HepG2 (cell line): ENCODE data around the gene ART5. TPM values are rescaled to one million over a fixed set of nuclear protein-coding genes. Genes with fewer than 3 reads are reported as not detected.
A peak's percentile ranks its signal among the peaks of the same experiment; 100 is the strongest.

Experiments used
- ATAC-seq: fragments of 200-7000 bp; cut with Tn5 transposase; 3 replicates; pipeline ENCODE4 v1.9.1; 2020; ENCODE audit warnings: mild to moderate bottlenecking, moderate library complexity
- BruUV-seq: library from RNA; stranded (reverse); fragments of 400-500 nt; replicated peaks from 2 replicates; lab custom pipeline; 2021; lab: Mats Ljungman, UMichigan
- CTCF ChIA-PET: fragments of 300-600 bp; formaldehyde crosslinking; extraction: SDS; loops from one replicate; lab custom pipeline; 2021; ENCODE audit warnings: low total read pairs, inconsistent platforms, low intra/inter-chr PET ratio; lab: Yijun Ruan, JAX
- POLR2A ChIA-PET: fragments of 350-600 bp; sonication (Branson Sonifier 250); formaldehyde crosslinking; loops from one replicate; lab custom pipeline; 2020; ENCODE audit warnings: antibody characterized with exemption, inconsistent platforms; lab: Yijun Ruan, JAX
- DNase-seq: peaks from one replicate; pipeline ENCODE4 v3.0.0-alpha.2; 2015; ENCODE audit warnings: low spot score
- FAIRE-seq: peaks from 3 replicates; lab custom pipeline; 2011; peaks lifted over from hg19 to GRCh38; lab: Jason Lieb, UNC
- H2AFZ ChIP-seq: one replicate; pipeline ENCODE4 v1.6.1; 2011; ENCODE audit warnings: low read length, inconsistent platforms
- H3K27ac ChIP-seq: fragments of 300-600 bp; 3 replicates; pipeline ENCODE4 v1.8.0; 2011; ENCODE audit warnings: mixed run types, mild to moderate bottlenecking, mixed read lengths, low read length, inconsistent platforms; ENCODE audit not compliant: insufficient read depth; ENCODE audit errors: extremely low read length
- H3K27me3 ChIP-seq, 2 experiments: fragments of 200-600 bp in 1 of 2; 2 replicates in 1 of 2; 3 replicates in 1 of 2; pipeline versions ENCODE4 v1.6.0 to v1.8.0; 2011; ENCODE audit warnings: low read length in 2 of 2, mild to moderate bottlenecking in 2 of 2, moderate library complexity in 2 of 2, inconsistent platforms in 1 of 2; ENCODE audit not compliant: insufficient read depth in 2 of 2, control insufficient read depth in 1 of 2
- H3K36me3 ChIP-seq, 2 experiments: fragments of 200-600 bp in 1 of 2; replicated peaks in 1 of 2; 2 replicates in 1 of 2; 3 replicates in 1 of 2; pipeline versions ENCODE4 v1.5.1 to v1.8.0; 2011; ENCODE audit warnings: low read length in 2 of 2, inconsistent platforms in 1 of 2; ENCODE audit not compliant: insufficient read depth in 2 of 2, control insufficient read depth in 1 of 2
- H3K4me1 ChIP-seq: 2 replicates; pipeline ENCODE4 v1.5.1; 2012; ENCODE audit warnings: low read length, inconsistent platforms; ENCODE audit not compliant: insufficient read depth
- H3K4me2 ChIP-seq: 2 replicates; pipeline ENCODE4 v1.6.0; 2011; ENCODE audit warnings: low read depth, low read length, inconsistent platforms
- H3K4me3 ChIP-seq, 3 experiments: fragments of 200-600 bp in 1 of 3; sonication (generic), shearing (Covaris generic) in 1 of 3; replicated peaks in 1 of 3; 2 replicates each; pipeline ENCODE4 v1.5.1; 2011 to 2016; ENCODE audit warnings: low read length in 3 of 3, inconsistent platforms in 2 of 3, low read depth in 2 of 3, mild to moderate bottlenecking in 2 of 3, control low read depth in 1 of 3, mixed read lengths in 1 of 3; ENCODE audit not compliant: insufficient read depth in 1 of 3
- H3K79me2 ChIP-seq: one replicate; pipeline ENCODE4 v1.6.1; 2011; ENCODE audit warnings: low read length, inconsistent platforms; ENCODE audit not compliant: insufficient read depth
- H3K9ac ChIP-seq: 2 replicates; pipeline ENCODE4 v1.6.0; 2011; ENCODE audit warnings: mild to moderate bottlenecking, low read depth, low read length, inconsistent platforms; ENCODE audit not compliant: insufficient read depth
- H3K9me3 ChIP-seq: 2 replicates; pipeline ENCODE4 v1.5.1; 2012; ENCODE audit warnings: mild to moderate bottlenecking, low read length
- H4K20me1 ChIP-seq: 2 replicates; pipeline ENCODE4 v1.6.0; 2011; ENCODE audit warnings: inconsistent platforms, mild to moderate bottlenecking, low read length, moderate library complexity; ENCODE audit not compliant: insufficient read depth
- CREB1 ChIP-seq, 2 experiments: fragments of 450-650 bp in 1 of 2; IDR thresholded peaks; 2 replicates each; pipeline ENCODE4 v1.6.1; 2016 to 2017; ENCODE audit warnings: control low read depth in 1 of 2, mild to moderate bottlenecking in 1 of 2, missing compliant biosample characterization in 1 of 2, missing genetic modification characterization in 1 of 2
- GTF2F1 ChIP-seq: fragments of 150-350 bp; IDR thresholded peaks from 2 replicates; pipeline ENCODE4 v1.6.1; 2014; ENCODE audit warnings: low read length
- ZNF232 ChIP-seq: sonication (generic); formaldehyde crosslinking; IDR thresholded peaks from 2 replicates; pipeline ENCODE4 v1.4.0; 2020; ENCODE audit warnings: missing genetic modification reagents, borderline replicate concordance
- WGBS: methylation state at CpG from one replicate; pipeline ENCODE4 v1.1.6; 2017; ENCODE audit warnings: low lambda C conversion rate; 5-methylcytosine and 5-hydroxymethylcytosine counted together
- in situ Hi-C: cut with HindIII; loops from 2 replicates; pipeline ENCODE4 v1.10.0; 2017; ENCODE audit warnings: low pct_unique_long_range_greater_than_20kb; ENCODE audit not compliant: extremely low pct_ligation_motif_present
- intact Hi-C: fragments of 100-400 bp; cut with micrococcal nuclease; formaldehyde crosslinking; loops from one replicate; pipeline ENCODE4 v1.10.0; 2022; ENCODE audit not compliant: unreplicated experiment
- polyA plus RNA-seq, 8 experiments: library from polyadenylated mRNA; depleted of rRNA in 3 of 8; stranded (reverse) in 7 of 8; unstranded in 1 of 8; fragments of >200 nt; fragmentation: Illumina TruSeq in 4 of 8; extraction: Trizol in 4 of 8; gene quantifications; 2 replicates each; pipeline versions ENCODE4 v1.2.1 to v1.2.3, GENCODE V29; 2011 to 2016; ENCODE audit warnings: low read depth in 4 of 8, missing spikeins in 1 of 8, mixed read lengths in 1 of 8; ENCODE audit not compliant: insufficient read depth in 1 of 8
- total RNA-seq, 5 experiments: library from RNA; depleted of rRNA; stranded (reverse); fragments of >200 nt; fragmentation: Illumina TruSeq; extraction: Trizol; gene quantifications; 2 replicates each; pipeline ENCODE4 v1.2.3, GENCODE V29; 2016; ENCODE audit warnings: low read depth in 1 of 5
- TF ChIP-seq, protein P1 (sequence below): sonication (generic); formaldehyde crosslinking; IDR thresholded peaks from 2 replicates; pipeline ENCODE4 v1.5.1; 2020; ENCODE audit warnings: missing genetic modification reagents, mild to moderate bottlenecking, borderline replicate concordance

ART5 gene
- total and polyA plus RNA-seq, 2 of the 13 experiments (the other 11 are each of a cell fraction or from before 2014, with no cell fraction given), result 0.55 to 0.93 TPM

GRCh38 chr11:3635641-3636375 is 6.0 kb downstream of the ART5 start:
- H3K79me2 ChIP-seq, result no peaks in the 10 kb centered on the region
- no peak for TF ChIP-seq GTF2F1
- TF ChIP-seq CREB1 (IDR thresholded peaks at IDR 0.05), result peak; percentile 40
- TF ChIP-seq CREB1 (CRISPR knock-in tag; IDR thresholded peaks at IDR 0.05), result no peak
- TF ChIP-seq, all 625 proteins: peak for 1
- Histone ChIP-seq H3K4me1 (no peaks in the 10 kb centered on the region), H3K4me2 (no peak overlapping the region), H2AFZ (no peak overlapping the region), H3K9me3 (no peaks in the 10 kb centered on the region), H3K4me3 (no peak overlapping the region), H3K27me3 (peaks cover 6 to 51% of the 10 kb centered on the region in 2 experiments; a peak in 4 of 5 replicates), H3K27ac (no peak overlapping the region), H4K20me1 (no peaks in the 10 kb centered on the region), H3K36me3 (no peaks in the 10 kb centered on the region), H3K9ac (no peak overlapping the region)
- no peak for ATAC-seq
- no TSS peak for BruUV-seq
- POLR2A ChIA-PET, result no interaction called here
- WGBS, result 49% methylated on average over 8 of the region's 15 CpGs
- DNase-seq, result no peak
- no peak for FAIRE-seq
- intact Hi-C loops (no loop called here), in situ Hi-C loops (no loop called here)
- CTCF ChIA-PET, result no interaction called here

- Histone ChIP-seq H3K9ac (no peak overlapping the region), H3K79me2 (no peaks in the 10 kb centered on the region), H2AFZ (no peak overlapping the region), H3K4me3 (no peak overlapping the region), H3K9me3 (no peaks in the 10 kb centered on the region), H3K27me3 (peaks cover 6 to 45% of the 10 kb centered on the region in 2 experiments; a peak in 4 of 5 replicates), H3K4me2 (no peak overlapping the region), H4K20me1 (no peaks in the 10 kb centered on the region), H3K4me1 (no peaks in the 10 kb centered on the region), H3K36me3 (no peaks in the 10 kb centered on the region), H3K27ac (no peak overlapping the region)
- intact Hi-C loops (no loop called here), in situ Hi-C loops (no loop called here)
- WGBS, result 21% methylated on average over 5 of the region's 5 CpGs
- TF ChIP-seq, protein P1, sequence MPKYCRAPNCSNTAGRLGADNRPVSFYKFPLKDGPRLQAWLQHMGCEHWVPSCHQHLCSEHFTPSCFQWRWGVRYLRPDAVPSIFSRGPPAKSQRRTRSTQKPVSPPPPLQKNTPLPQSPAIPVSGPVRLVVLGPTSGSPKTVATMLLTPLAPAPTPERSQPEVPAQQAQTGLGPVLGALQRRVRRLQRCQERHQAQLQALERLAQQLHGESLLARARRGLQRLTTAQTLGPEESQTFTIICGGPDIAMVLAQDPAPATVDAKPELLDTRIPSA (CRISPR knock-in tag), result no peak
- no peak for TF ChIP-seq ZNF232 (CRISPR knock-in tag)
- DNase-seq, result no peak
- FAIRE-seq, result no peak
- no TSS peak for BruUV-seq
- CTCF ChIA-PET, result no interaction called here
- no peak for ATAC-seq
- POLR2A ChIA-PET, result interaction anchor here (1.2 kb wide), 1 partner anchor 11 kb away, joined by 3 read pairs; no protein-coding TSS in a partner anchor
Observed at GRCh38 chr11:3632070-3632660, 9.6 kb downstream of the ART5 start.
